PC-3 (cell line): Measurements from ENCODE around the gene HS3ST4. TPM values are rescaled to one million over a fixed set of nuclear protein-coding genes. Genes with fewer than 3 reads are reported as not detected.

Experiments
- ATAC-seq: fragments of 200-7000 bp; cut with Tn5 transposase; 2 replicates; pipeline ENCODE4 v1.9.1; 2020; ENCODE audit warnings: mild to moderate bottlenecking, moderate library complexity
- BruUV-seq: library from RNA; stranded (reverse); fragments of 400-500 nt; replicated peaks from 2 replicates; lab custom pipeline; 2021; lab: Mats Ljungman, UMichigan
- CTCF ChIA-PET: fragments of 300-600 bp; sonication (Branson Sonifier 250); formaldehyde crosslinking; loops from one replicate; lab custom pipeline; 2022; ENCODE audit warnings: antibody characterized with exemption; lab: Charles Lee
- POLR2A ChIA-PET: fragments of 300-600 bp; sonication (Branson Sonifier 250); formaldehyde crosslinking; loops from one replicate; lab custom pipeline; 2022; ENCODE audit warnings: antibody characterized with exemption; ENCODE audit not compliant: unreplicated experiment; lab: Charles Lee
- DNase-seq: peaks from one replicate; pipeline ENCODE4 v3.0.0-alpha.2; 2015
- H2AFZ ChIP-seq: fragments of 300-600 bp; sonication (generic); 2 replicates; pipeline ENCODE4 v1.6.0; 2016; ENCODE audit warnings: antibody characterized with exemption, low read length
- H3F3A ChIP-seq: fragments of 300-600 bp; sonication (generic); one replicate; pipeline ENCODE4 v1.6.0; 2017; ENCODE audit warnings: antibody characterized with exemption, low read length, control low read depth, mild to moderate bottlenecking; ENCODE audit not compliant: unreplicated experiment
- H3K27ac ChIP-seq: fragments of 300-600 bp; sonication (generic); 2 replicates; pipeline ENCODE4 v1.5.1; 2016; ENCODE audit warnings: mild to moderate bottlenecking, low read length
- H3K27me3 ChIP-seq: fragments of 300-600 bp; sonication (generic); 2 replicates; pipeline ENCODE4 v1.6.1; 2016; ENCODE audit warnings: low read length, mixed read lengths
- H3K36me3 ChIP-seq: fragments of 300-600 bp; sonication (generic); 2 replicates; pipeline ENCODE4 v1.6.1; 2016; ENCODE audit warnings: low read depth, mixed run types, low read length, mixed read lengths
- H3K4me1 ChIP-seq: fragments of 300-600 bp; sonication (generic); 2 replicates; pipeline ENCODE4 v1.5.1; 2016; ENCODE audit warnings: low read length; ENCODE audit not compliant: insufficient read depth
- H3K4me2 ChIP-seq: fragments of 300-600 bp; sonication (generic); 2 replicates; pipeline ENCODE4 v1.6.0; 2016; ENCODE audit warnings: low read length
- H3K4me3 ChIP-seq: fragments of 300-600 bp; sonication (generic); 2 replicates; pipeline ENCODE4 v1.5.1; 2016; ENCODE audit warnings: mild to moderate bottlenecking, low read length, mixed read lengths
- H3K79me2 ChIP-seq: fragments of 300-600 bp; sonication (generic); 2 replicates; pipeline ENCODE4 v1.6.1; 2017; ENCODE audit warnings: low read length, mixed read lengths
- H3K9ac ChIP-seq: fragments of 300-600 bp; sonication (generic); 2 replicates; pipeline ENCODE4 v1.6.0; 2016; ENCODE audit warnings: mild to moderate bottlenecking, low read length
- H3K9me2 ChIP-seq: fragments of 300-600 bp; sonication (generic); replicated peaks from 2 replicates; pipeline ENCODE4 v1.6.1; 2016; ENCODE audit warnings: mixed run types, low read length, mixed read lengths
- H3K9me3 ChIP-seq: fragments of 300-600 bp; sonication (generic); 2 replicates; pipeline ENCODE4 v1.6.1; 2016; ENCODE audit warnings: low read length, mixed read lengths
- H4K20me1 ChIP-seq: fragments of 300-600 bp; sonication (generic); 2 replicates; pipeline ENCODE4 v1.6.1; 2016; ENCODE audit warnings: low read length, mixed read lengths
- EZH2 ChIP-seq: fragments of 300-600 bp; sonication (generic); IDR thresholded peaks from one replicate; pipeline ENCODE4 v1.6.1; 2017; ENCODE audit warnings: antibody characterized with exemption, mild to moderate bottlenecking, low read length; ENCODE audit not compliant: unreplicated experiment
- EZH2phosphoT487 ChIP-seq: fragments of 300-600 bp; sonication (generic); IDR thresholded peaks from 2 replicates; pipeline ENCODE4 v1.6.1; 2018; ENCODE audit warnings: mild to moderate bottlenecking, antibody characterized with exemption, low read length, borderline replicate concordance
- intact Hi-C: fragments of 100-400 bp; cut with micrococcal nuclease; formaldehyde crosslinking; loops from 2 replicates; pipeline ENCODE4 v1.9.0; 2023
- total RNA-seq: library from RNA; depleted of rRNA; stranded (reverse); fragments of >200 nt; gene quantifications from 2 replicates; pipeline ENCODE4 v1.2.3, GENCODE V29; 2014
- TF ChIP-seq, protein P1 (sequence below): fragments of 300-600 bp; sonication (generic); conservative IDR thresholded peaks from 2 replicates; pipeline ENCODE4 v1.5.1; 2017; ENCODE audit warnings: antibody characterized with exemption, low read depth, mild to moderate bottlenecking, low read length

Gene HS3ST4
- total RNA-seq, 1 experiment from 2014 or later: not detected

DNA sequence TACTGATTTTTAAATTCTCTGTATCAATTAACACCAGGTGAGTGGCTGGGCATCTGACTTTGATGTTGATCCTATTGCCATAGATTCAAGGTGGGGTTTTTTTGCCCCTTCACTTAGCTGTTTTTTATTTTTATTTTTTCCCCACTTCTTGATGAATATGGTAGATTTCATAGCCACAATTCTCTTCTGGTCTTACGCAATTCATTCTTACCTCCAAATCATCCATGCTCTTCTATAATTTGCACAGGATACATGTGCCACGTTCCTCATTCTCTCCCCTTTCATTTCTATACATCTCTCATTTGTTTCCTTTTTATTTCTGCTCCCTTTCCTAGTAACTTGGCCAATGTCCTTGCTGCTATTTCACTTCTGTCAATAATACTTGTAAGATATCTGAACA lies 14.9 kb upstream of the HS3ST4 start:
- no peak for DNase-seq
- Histone ChIP-seq H3F3A (no peaks in the 10 kb centered on the region), H3K27ac (no peak overlapping the region), H4K20me1 (no peaks in the 10 kb centered on the region), H3K4me3 (no peak overlapping the region), H3K27me3 (no peaks in the 10 kb centered on the region), H3K4me2 (no peak overlapping the region), H3K9ac (no peak overlapping the region), H3K9me3 (no peaks in the 10 kb centered on the region), H3K4me1 (no peaks in the 10 kb centered on the region), H3K79me2 (no peaks in the 10 kb centered on the region), H3K36me3 (no peaks in the 10 kb centered on the region), H2AFZ (no peak overlapping the region), H3K9me2 (no peaks in the 10 kb centered on the region)
- BruUV-seq: no TSS peak
- CTCF ChIA-PET: no interaction called here
- POLR2A ChIA-PET: no interaction called here
- ATAC-seq: no peak
- intact Hi-C loops: no loop called here
- TF ChIP-seq EZH2: no peak

GRCh38 chr16:25679511-25679910 lies 12.2 kb upstream of the HS3ST4 start:
- Histone ChIP-seq H3K9me2 (no peaks in the 10 kb centered on the region), H3K9me3 (no peaks in the 10 kb centered on the region), H4K20me1 (no peaks in the 10 kb centered on the region), H3K4me1 (no peaks in the 10 kb centered on the region), H3K36me3 (no peaks in the 10 kb centered on the region), H2AFZ (no peak overlapping the region), H3F3A (no peaks in the 10 kb centered on the region), H3K27me3 (no peaks in the 10 kb centered on the region), H3K9ac (no peak overlapping the region), H3K4me3 (no peak overlapping the region), H3K79me2 (no peaks in the 10 kb centered on the region), H3K4me2 (no peak overlapping the region), H3K27ac (no peak overlapping the region)
- intact Hi-C loops: no loop called here
- no TSS peak for BruUV-seq
- ChIA-PET CTCF (no interaction called here), POLR2A (no interaction called here)
- DNase-seq (no peak), ATAC-seq (no peak)
- TF ChIP-seq, protein P1, sequence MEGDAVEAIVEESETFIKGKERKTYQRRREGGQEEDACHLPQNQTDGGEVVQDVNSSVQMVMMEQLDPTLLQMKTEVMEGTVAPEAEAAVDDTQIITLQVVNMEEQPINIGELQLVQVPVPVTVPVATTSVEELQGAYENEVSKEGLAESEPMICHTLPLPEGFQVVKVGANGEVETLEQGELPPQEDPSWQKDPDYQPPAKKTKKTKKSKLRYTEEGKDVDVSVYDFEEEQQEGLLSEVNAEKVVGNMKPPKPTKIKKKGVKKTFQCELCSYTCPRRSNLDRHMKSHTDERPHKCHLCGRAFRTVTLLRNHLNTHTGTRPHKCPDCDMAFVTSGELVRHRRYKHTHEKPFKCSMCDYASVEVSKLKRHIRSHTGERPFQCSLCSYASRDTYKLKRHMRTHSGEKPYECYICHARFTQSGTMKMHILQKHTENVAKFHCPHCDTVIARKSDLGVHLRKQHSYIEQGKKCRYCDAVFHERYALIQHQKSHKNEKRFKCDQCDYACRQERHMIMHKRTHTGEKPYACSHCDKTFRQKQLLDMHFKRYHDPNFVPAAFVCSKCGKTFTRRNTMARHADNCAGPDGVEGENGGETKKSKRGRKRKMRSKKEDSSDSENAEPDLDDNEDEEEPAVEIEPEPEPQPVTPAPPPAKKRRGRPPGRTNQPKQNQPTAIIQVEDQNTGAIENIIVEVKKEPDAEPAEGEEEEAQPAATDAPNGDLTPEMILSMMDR: no peak
- TF ChIP-seq EZH2: no peak
- TF ChIP-seq EZH2phosphoT487: no peak

GRCh38 chr16:25689137-25689836 lies 2.5 kb upstream of the HS3ST4 start:
- BruUV-seq: no TSS peak
- H3K4me3 ChIP-seq: no peak overlapping the region
- CTCF ChIA-PET: no interaction called here
- no peaks in the 10 kb centered on the region for H3K36me3 ChIP-seq
- TF ChIP-seq, protein P1: no peak
- TF ChIP-seq EZH2phosphoT487: no peak
- no peak for TF ChIP-seq EZH2
- H3K4me1 ChIP-seq: no peaks in the 10 kb centered on the region
- no peaks in the 10 kb centered on the region for H4K20me1 ChIP-seq
- no peak for DNase-seq
- no peak overlapping the region for H2AFZ ChIP-seq
- no peaks in the 10 kb centered on the region for H3K9me3 ChIP-seq
- no peaks in the 10 kb centered on the region for H3K79me2 ChIP-seq
- H3K9ac ChIP-seq: no peak overlapping the region
- H3K4me2 ChIP-seq: no peak overlapping the region
- no peaks in the 10 kb centered on the region for H3F3A ChIP-seq
- no peak for ATAC-seq
- intact Hi-C loops: no loop called here
- no peak overlapping the region for H3K27ac ChIP-seq
- no peaks in the 10 kb centered on the region for H3K9me2 ChIP-seq
- POLR2A ChIA-PET: no interaction called here
- H3K27me3 ChIP-seq: peaks cover 4% of the 10 kb centered on the region; the same call in 1 of the 2 replicates
